GM18870 (cell line): ENCODE results near the gene S100A12.

Experiments used
- ATAC-seq: cut with Tn5 transposase; IDR thresholded peaks from one replicate; pipeline ENCODE4 v1.9.1; 2021; ENCODE audit warnings: moderate library complexity; ENCODE audit not compliant: unreplicated experiment

Gene S100A12

DNA sequence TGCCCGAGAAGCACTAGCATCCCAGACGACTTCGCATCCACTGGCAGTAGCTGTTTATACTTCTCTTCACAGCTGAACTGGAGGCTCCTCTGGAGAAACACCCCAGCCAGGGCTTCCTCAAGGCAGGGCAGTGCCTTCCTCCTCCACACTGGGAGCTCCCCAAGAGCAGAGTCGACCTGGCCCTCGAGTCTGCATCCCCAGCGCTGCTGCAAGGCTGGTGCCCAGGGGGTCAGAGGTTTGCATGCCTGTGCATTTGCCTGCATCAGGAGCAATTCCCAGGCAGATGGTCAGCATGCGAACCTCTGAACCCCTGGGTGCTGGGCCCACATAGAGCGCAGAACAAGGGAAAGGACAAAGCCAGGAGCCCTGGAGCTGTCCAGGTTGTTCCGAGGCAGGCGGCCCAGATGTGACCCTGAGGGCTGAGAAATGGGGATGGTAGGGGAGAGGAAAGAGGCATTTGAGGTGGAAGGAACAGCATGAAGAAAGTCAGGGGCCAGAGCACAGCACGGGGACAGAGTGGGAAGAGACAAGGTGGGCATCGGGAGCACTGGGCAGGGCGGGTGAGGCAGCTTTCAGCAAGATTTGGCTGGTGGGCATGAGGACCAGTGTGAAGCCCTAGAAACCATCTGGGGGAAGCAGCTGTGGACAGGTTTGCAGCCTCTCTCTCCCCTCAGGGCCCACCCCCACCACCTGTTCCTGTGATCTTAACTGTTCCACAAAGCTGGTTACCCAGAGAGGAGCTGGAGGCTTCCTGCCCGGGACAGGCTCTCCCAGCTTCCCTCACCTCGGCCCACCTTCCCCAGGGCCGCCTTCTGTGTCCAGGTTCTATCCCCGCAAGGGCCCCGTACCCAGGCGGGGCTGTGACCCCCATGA lies 21.9 kb upstream of the S100A12 start:
- ATAC-seq = no peak

DNA sequence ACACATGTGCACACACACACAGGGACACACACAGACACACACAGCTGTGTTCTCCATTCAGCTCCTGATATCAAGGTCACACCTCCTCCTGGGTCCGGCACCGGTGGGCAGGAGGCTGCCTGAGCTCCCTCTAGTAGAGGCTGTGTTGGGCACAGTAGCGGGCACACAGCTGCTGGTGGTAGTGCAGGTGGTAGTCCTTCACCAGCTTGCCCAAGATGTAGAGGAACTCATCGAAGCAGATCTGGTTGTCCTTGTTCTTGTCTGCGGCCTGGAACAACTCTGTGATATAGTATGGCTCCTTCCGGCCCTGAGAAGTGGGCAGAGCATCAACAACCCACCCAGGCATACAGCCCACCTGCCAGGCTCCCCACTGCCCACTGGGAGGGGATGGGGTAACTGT lies 21.0 kb upstream of the S100A12 start:
- ATAC-seq = no peak

DNA sequence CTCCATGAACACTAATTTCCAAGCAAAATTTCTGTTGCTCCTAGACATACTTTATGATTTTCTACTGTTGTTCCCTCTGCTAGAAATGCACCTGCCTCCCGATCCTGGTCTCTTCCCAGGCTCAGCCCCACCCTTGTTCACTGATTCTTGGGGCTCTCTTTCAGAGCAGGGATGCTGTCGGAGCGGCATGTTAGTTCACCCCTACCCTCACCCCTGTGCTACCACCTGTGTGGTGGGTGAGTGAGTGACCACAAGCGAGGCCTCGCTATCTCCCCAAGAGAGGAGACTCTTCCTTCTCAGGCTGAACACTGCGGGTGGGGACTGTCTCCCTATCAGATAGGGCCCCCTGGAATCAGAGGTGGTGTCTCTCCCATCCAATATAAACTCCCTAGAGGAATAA lies 20.4 kb upstream of the S100A12 start:
- no peak for ATAC-seq

DNA sequence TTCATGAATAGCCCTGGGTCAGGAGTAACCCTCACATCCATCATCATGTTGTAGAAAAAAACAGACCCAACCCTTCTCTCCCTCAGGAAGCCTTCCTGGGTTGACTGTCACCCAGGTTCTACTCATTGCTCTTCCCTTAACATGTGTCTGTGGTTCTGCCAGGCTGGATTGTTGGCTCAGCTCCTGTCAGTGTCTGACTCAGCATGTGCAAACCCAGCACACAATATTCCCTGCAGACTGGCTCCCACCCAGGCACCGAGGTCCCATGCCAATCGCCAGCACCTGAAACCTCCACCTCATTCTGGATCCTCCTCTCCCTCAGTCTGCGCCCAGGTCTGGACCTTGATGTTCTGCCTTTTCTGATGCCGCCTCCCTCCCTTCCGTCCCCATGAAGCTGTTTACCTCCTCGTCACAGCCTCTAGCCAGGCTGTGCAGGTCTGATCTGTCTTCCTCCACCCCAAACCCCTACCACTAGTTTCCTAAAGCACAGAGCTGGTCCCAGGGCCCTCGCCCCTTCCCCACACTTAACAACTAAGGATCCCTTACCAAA lies 19.8 kb upstream of the S100A12 start:
- ATAC-seq = no peak

DNA sequence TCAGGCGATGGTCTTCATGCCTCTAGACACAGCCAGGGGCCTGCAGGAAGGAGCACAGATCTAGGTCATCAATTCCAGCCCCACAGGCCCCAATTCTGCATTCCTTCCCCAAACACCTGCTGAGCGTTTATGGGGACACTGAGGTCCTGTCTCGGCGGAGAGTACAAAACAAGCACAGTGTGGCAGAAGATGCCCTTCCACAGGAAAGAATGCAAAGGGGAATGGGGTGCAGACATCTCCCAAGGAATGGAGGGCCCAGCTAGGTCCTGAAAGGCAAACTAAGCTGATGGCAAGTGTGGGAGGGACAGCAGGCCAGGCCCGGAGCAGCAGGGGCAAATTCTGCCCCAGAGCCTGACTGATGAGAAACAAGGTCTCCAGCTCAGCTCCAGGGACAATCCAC lies 19.0 kb upstream of the S100A12 start:
- no peak for ATAC-seq

DNA sequence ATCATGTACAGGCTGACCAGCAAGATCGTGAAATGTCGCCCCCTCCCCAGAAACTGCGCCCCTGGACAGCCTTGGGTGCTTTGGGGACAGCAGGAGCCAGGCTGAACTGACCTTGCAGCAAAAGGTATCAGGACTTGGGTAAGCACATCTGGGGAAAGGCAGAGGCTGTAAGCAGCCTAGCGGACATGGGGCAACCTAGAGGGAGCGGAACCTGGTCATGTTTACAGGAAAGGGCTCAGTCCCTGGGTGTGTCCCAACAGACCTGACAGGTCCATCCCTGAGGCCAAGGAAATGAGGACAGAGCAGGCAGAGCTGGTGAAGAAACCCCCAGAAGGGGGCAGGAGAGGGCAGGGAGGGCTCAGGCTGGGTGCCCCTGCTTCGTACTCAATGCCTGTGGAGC lies 18.5 kb upstream of the S100A12 start:
- ATAC-seq = no peak

DNA sequence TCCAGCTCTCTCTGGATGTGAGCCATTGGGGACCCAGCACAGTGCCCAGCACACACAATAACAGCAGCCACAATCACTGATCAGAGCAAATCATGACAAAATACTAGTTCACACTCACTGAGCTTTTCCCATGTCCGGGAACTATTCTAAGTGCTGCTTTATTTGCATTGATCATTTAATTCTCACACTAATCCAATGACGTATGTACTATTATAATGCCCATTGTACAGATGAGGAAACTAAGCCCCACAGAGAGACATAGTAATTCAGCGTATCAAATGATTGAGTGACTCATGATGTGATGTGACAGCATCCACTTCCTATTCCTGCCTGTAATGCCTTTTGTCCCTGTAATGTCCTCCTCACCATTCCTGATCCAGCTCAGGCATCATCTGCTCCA lies 17.4 kb upstream of the S100A12 start:
- ATAC-seq = no peak

DNA sequence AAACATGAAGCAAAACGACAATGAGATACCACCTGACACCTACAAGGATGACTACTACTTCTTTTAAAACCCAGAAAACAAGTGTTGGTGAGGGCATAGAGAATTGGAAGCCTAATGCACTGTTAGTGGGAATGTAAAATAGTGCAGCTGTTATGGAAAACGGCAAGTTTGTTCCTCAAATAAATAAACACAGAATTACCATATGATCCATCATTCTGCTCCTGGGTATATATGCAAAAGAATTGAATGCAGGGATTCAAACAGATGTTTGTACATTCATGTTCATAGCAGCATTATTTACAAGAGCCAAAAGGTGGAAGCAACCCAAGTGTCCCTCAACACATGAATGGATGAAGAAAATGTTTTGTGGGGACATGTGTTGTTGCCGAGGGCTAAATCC lies 16.8 kb upstream of the S100A12 start:
- ATAC-seq = no peak

DNA sequence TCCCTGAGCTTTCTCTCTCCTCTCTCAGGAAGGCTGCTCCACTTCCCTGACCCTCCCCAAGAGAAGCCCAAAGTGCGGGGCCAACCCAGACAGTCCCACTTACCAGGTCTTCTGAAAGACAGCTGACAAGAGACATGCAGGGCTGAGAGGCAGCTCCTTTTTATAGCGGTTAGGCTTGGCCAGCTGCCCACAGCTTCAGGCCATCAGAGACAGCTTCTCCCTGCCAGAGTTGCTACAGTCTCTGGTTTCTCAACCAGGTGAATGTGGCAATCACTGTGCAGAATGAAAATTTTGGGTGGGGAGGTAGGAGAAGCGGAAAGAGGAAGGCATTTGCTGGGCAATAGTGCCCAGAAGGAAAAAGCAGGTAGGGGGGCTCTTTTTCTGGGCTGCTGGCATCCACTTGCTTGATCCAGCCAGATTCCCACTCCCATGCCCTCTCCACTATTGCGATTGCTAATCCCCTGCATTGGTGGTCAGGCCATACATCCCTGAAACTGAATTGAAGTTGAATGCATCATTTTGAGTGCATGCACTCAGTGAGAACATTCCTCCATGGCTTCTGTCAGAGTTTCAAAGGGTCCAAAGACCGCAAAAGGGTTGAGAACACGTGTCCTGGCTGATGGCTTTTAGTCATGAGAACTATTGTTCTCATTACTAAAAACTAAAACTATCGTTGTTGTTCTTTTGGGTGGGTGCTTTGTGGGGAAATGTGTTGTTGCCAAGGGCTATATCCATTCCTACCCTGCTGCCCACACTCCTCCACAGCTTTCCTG lies 15.7 kb upstream of the S100A12 start, which contains the start of gene S100A8:
TSS of gene S100A8 (minus strand) at position 136 of the 773 bp plus-strand sequence. CDS start 538 bp downstream, outside the sequence.
- ATAC-seq = no peak

DNA sequence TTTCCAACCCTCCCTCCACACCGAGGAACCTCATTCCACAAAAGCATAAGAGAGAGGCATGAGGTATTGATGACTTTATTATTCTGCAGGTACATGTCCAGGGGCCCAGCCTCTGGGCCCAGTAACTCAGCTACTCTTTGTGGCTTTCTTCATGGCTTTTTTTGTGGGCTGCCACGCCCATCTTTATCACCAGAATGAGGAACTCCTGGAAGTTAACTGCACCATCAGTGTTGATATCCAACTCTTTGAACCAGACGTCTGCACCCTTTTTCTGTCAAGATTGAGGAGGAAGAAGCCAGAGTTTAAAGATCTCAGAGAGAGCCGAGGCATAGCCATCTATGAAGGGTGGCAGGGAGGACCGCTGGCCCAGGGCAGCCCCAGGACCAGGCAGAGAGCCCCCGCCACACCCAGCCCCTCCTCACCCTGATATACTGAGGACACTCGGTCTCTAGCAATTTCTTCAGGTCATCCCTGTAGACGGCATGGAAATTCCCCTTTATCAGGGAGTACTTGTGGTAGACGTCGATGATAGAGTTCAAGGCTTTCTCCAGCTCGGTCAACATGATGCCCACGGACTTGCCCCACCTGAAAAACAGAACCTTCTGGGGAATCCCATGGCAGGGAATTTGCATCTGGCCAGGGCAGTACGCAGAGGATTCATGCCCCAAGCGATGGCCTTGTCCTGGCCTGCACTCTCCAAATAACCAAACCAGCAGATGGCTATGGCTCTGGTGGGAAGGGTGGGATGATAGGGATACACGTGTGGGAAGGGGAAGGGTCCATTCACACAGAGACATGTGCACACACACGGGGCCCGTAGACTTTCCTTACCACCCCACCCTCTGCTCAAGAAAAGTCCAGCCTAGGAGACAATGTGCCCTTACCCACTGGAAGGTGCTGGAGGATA lies 14.8 kb upstream of the S100A12 start:
- ATAC-seq = no peak

DNA sequence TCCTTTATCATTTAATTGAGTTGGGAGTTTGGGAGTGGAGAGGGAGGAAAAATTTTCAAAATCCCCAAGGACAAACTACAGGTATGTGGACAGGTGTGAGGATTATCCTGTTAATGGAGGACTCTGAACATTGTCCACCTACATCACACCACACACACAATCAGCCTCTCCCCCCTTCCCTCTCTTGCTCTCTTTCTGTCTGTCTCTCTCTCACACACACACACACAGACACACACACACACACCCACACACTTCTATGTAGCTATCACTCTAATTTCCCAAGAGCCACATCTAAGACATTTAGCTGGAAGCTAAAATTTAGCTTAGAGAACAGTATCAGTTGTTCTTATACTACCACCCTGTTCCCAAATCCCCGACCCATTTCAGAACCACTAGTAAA lies 14.0 kb upstream of the S100A12 start:
- no peak for ATAC-seq

DNA sequence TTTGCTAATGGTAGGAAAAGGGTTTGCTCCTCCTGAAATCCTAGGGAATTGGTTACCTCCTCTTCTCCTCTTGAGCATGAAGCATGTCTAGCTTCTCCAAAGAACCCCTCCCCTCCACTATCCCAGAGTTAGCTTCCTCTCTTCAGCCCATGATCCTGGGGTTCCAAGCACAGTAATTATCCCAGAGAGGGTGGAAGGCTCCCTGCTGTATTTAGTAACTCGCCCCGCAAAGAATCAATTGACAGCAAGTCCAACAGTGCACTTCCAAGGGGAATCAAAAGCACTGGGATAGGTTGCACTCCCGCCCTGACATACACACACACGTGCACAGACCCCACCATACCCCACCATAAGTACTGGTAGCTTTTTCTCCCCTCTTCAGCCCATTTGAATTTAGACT lies 12.4 kb upstream of the S100A12 start:
- ATAC-seq = no peak

DNA sequence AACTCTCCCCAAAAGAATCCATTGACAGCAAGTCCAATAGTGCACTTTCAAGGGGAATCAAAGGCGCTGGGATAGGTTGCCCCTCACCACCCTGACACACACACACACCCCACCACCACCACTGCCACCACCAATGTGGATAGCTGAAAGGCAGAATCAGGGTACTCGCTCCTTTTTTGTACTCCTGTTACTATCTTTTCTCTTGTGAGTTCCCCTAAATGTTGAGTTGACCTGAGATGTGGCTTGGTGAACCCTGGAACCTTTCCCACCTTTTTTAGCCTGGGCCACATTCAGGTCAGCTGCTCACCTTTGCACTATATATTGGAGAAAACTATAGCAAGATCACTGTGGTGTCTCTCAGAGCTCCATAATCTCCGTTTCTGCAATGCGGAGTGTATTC lies 11.6 kb upstream of the S100A12 start:
- ATAC-seq = no peak

DNA sequence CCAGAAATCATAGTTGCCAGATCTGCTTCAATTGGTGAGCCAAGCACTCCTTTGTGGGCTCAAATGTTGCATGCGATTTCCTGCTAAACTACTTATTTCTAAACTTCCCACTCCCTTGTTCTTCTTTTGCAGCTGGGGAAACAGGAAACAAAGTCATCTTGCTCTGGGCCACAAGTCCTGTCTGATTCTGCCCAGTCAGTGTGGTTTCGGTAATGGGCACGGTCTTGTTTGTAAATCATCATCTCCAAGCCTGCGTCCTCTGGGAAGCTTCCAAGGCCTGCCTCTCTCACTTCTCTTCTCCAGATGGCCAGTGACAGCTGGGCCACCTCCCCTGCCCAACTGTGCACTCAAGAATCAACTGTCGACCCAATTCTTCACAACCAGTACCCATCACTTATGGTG lies 11.1 kb upstream of the S100A12 start:
- no peak for ATAC-seq

DNA sequence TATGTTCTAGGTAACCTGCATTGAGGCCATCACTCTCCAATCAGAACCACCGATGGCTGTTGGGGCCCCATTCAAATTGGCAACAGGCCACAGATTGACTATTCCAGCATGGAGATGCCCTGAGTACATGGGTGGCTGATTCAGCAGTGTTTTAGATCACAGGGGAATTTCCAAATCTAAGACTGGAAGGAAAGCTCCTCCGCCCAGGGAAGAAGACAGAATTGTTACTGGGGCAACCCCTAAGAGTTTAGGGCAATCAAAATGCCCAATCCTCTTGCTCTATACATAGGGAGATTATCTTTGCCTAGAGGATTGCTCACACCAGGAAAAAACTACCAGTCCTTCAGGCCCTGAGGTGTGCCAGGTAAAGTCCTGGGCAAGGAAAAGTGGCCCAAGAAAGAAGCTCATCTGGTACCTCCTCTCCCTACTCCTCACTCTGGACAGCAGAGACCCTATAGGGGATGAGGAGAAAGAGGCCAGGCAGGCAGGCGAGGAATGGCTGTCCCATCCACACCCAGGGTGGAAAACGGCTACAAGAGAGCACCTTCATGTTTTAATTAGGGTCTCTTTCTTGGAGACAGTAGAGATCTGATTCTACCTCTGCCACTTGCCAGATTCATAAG lies 9.6 kb upstream of the S100A12 start:
- no peak for ATAC-seq

DNA sequence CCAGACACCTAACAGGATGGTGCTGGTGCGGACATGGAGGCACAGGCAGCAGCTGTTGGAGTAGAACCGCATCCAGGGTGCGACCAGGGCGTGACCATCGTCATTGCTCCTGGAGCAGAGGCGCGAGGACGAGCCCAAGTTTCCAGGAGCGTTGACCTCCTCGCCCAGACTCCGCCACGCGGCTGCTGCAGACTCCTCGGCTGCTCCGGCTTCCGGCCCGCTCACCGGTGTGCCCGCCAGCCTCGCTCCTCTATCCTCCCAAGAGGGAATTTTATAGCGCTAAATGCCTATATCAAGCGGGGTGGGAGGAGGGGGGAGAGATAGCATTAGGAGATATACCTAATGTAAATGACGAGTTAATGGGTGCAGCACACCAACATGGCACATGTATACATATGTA lies 5.3 kb upstream of the S100A12 start:
- ATAC-seq = no peak

DNA sequence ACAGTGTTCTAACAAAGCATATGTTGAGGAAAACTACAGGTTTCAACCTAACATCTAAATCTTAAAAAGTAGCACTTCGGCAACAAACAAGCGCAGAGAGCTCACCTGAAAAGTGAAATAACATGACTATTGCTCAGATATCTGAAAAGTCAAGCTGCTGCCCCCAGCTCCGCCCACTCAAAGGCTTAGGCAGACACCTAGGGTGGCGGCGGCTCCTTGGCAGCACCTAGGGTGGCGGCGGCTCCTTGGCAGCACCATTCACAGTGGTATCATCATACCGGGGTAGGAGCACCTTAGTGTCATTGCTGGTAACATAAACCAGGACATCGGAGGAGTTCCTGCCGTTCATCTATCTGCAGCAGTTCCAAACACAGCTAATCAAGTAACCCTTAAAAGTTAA lies 4.2 kb upstream of the S100A12 start:
- no peak for ATAC-seq

DNA sequence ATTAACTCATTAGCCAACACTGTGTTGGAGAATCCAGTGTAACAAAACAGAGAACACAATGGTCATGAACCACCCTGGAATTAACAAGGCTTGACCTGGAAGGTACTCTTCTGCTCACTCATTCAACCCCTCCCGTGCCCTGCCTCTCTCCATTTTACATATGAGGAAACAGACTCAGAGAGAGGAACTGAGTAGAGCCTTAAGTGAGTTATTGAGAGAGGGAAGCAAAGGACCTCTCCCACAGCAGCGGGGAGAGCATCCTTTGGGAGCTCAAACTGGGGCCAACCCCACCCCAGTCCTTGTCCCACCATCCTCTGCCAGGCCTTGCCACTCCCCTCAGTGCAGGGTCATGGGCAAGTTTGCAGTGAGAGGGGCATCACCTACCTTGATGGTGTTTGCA lies 1.4 kb downstream of the S100A12 start:
- ATAC-seq = no peak

DNA sequence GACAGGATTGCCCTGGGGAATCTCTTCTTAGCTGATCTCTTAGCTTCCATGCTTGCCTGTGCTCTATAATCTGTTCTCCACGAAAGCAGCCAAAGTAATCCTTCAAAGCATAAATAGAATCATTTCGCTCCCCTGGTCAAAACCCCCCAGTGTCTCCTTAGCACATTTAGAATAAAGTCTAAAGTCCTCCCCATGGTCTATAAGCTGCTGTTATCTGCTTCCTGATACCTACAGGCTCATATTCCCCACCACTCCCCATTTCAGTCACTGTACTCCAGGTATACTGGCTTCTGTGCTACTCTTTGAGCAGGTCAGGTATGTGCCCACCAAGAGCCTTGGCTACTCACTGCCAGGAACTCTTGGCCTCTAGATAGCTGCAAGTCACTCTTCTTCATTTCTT lies 2.9 kb downstream of the S100A12 start:
- ATAC-seq = no peak

DNA sequence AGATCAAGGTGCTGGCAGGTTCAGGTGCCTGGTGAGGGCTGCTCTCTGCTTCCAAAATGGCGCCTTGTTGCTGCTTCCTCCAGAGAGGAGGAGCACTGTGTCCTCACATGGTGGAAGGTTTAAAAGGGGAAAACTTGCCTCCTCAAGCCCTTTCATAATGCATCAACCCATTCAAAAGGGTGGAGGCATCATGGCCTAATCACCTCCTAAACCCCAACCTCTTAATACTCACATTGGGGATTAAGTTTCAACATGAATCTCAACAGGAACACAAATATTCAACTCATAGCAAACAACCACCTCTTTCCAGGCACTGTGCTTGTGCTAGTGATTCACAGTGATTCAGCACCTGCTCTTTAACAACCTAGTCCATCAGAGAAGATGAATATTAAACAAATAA lies 4.2 kb downstream of the S100A12 start:
- ATAC-seq = no peak
